Memory B cell (primary cell): ENCODE results near the gene MNS1.
"Not testable (repeated sequence)": the region's sequence is repeated elsewhere in the genome, so short reads cannot be mapped to it uniquely, and the experiment has no call there.

Experiments used
- ATAC-seq: fragments of 150-1000 bp; cut with Tn5 transposase; 2 replicates; pipeline ENCODE4 v1.10.0; 2021; ENCODE audit warnings: low read depth, mild to moderate bottlenecking, moderate library complexity
- DNase-seq, 2 donors: peaks; one replicate each; pipeline ENCODE4 v3.0.0; 2022; ENCODE audit warnings: low spot score in 2 of 2
- H3K27ac Mint-ChIP-seq: one replicate; pipeline ENCODE4 v1.8.0; 2022; ENCODE audit warnings: mild to moderate bottlenecking, moderate library complexity, mixed read lengths
- H3K27me3 Mint-ChIP-seq: one replicate; pipeline ENCODE4 v1.8.0; 2022; ENCODE audit warnings: mixed read lengths
- H3K36me3 Mint-ChIP-seq: one replicate; pipeline ENCODE4 v1.8.0; 2022; ENCODE audit warnings: mild to moderate bottlenecking, mixed read lengths
- H3K4me1 Mint-ChIP-seq: one replicate; pipeline ENCODE4 v1.8.0; 2022; ENCODE audit warnings: mixed read lengths
- H3K4me3 Mint-ChIP-seq: one replicate; pipeline ENCODE4 v1.8.0; 2022; ENCODE audit warnings: mild to moderate bottlenecking, moderate library complexity, mixed read lengths
- H3K9me3 Mint-ChIP-seq: one replicate; pipeline ENCODE4 v1.8.0; 2022; ENCODE audit warnings: mixed read lengths

The MNS1 gene

DNA sequence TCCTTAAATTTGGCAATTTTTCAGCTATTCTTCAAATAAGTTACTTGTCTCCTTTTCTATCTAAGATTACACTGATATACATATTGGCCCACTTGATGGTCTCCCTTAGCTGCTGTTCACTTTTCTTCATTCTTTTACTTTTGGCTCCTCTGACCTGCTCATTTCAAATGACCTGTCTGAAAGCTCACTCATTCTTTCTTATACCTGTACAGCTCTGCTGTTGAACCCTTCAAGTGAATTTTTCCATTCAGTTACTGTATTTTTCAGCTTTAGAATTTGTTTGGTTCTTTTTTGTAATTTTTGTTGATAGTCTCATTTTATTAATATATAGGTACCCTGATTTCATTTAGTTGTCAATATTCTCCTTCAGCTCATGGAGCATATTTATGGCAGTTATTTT is 39.7 kb downstream of the MNS1 start:
- H3K4me3 Mint-ChIP-seq, result no peak overlapping the region
- peaks cover 42% of the 10 kb centered on the region for H3K36me3 Mint-ChIP-seq
- DNase-seq (no peak), ATAC-seq (no peak)
- no peak overlapping the region for H3K27ac Mint-ChIP-seq
- H3K27me3 Mint-ChIP-seq, result no peaks in the 10 kb centered on the region
- H3K9me3 Mint-ChIP-seq, result peaks cover 6% of the 10 kb centered on the region
- H3K4me1 Mint-ChIP-seq, result peaks cover 8% of the 10 kb centered on the region

- H3K36me3 Mint-ChIP-seq, result peaks cover 41% of the 10 kb centered on the region
- H3K27me3 Mint-ChIP-seq, H3K27ac Mint-ChIP-seq, ATAC-seq, H3K9me3 Mint-ChIP-seq, H3K4me3 Mint-ChIP-seq, DNase-seq: not testable (repeated sequence)
- peaks cover 12% of the 10 kb centered on the region for H3K4me1 Mint-ChIP-seq
These were observed 51.7 kb downstream of the MNS1 start for GRCh38 chr15:56413114-56413733.

GRCh38 chr15:56411122-56411749 is 53.7 kb downstream of the MNS1 start:
- peak overlapping the region; percentile 25 for H3K27ac Mint-ChIP-seq
- H3K36me3 Mint-ChIP-seq, result peaks cover 29% of the 10 kb centered on the region
- H3K27me3 Mint-ChIP-seq, result no peaks in the 10 kb centered on the region
- H3K4me1 Mint-ChIP-seq, result peaks cover 10% of the 10 kb centered on the region
- no peak for ATAC-seq
- no peak for DNase-seq
- H3K9me3 Mint-ChIP-seq, result peaks cover 3% of the 10 kb centered on the region
- no peak overlapping the region for H3K4me3 Mint-ChIP-seq

GRCh38 chr15:56410721-56411120 is 54.2 kb downstream of the MNS1 start:
- Mint-ChIP-seq H3K4me1 (peaks cover 10% of the 10 kb centered on the region), H3K36me3 (peaks cover 25% of the 10 kb centered on the region), H3K9me3 (peaks cover 6% of the 10 kb centered on the region), H3K4me3 (no peak overlapping the region), H3K27me3 (no peaks in the 10 kb centered on the region), H3K27ac (peak overlapping the region; percentile 86)
- ATAC-seq (no peak), DNase-seq (no peak)

DNA sequence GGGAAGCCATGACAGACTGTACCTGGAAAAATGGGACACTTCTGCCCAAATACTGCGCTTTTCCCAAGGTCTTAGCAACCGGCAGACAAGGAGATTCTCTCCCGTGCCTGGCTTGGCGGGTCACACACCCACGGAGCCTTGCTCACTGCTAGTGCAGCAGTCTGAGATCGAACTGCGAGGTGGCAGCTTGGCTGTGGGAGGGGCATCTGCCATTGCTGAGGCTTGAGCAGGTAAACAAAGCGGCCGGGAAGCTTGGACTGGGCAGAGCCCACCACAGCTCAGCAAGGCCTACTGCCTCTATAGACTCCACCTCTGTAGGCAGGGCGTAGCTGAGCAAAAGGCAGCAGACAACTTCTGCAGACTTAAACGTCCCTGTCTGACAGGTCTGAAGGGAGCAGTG is 65.7 kb downstream of the MNS1 start:
- not testable (repeated sequence) for DNase-seq, H3K4me1 Mint-ChIP-seq, H3K9me3 Mint-ChIP-seq, ATAC-seq, H3K4me3 Mint-ChIP-seq, H3K27ac Mint-ChIP-seq, H3K27me3 Mint-ChIP-seq
- peaks cover 27% of the 10 kb centered on the region for H3K36me3 Mint-ChIP-seq

- not testable (repeated sequence) for H3K27me3 Mint-ChIP-seq, H3K4me3 Mint-ChIP-seq, H3K9me3 Mint-ChIP-seq, H3K27ac Mint-ChIP-seq, DNase-seq, H3K4me1 Mint-ChIP-seq, ATAC-seq
- H3K36me3 Mint-ChIP-seq, result peaks cover 26% of the 10 kb centered on the region
These were observed 67.6 kb downstream of the MNS1 start for GRCh38 chr15:56397325-56397724.

DNA sequence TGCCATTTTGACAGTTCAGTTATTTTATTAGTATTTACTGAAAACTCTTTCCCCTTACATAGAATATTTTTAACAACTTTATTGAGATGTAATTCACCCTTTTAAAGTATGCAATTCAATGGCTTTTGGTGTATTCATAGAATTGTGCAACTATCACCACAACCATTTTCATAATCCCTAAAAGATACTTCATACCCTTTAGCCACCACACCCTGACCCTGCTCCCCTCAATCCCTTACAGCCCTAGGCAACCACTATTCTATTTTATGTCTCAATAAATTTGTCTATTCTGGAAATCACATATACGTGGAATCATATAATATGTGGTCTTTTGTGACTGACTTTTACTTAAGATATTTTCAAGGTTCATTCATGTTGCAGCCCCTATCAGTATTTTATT is 70.0 kb downstream of the MNS1 start:
- Mint-ChIP-seq H3K27me3 (no peaks in the 10 kb centered on the region), H3K9me3 (peaks cover 4% of the 10 kb centered on the region), H3K4me1 (no peaks in the 10 kb centered on the region), H3K36me3 (peaks cover 27% of the 10 kb centered on the region), H3K4me3 (no peak overlapping the region), H3K27ac (no peak overlapping the region)
- DNase-seq (no peak), ATAC-seq (no peak)

- no peak for DNase-seq
- no peaks in the 10 kb centered on the region for H3K4me1 Mint-ChIP-seq
- H3K4me3 Mint-ChIP-seq, result no peak overlapping the region
- H3K36me3 Mint-ChIP-seq, result peaks cover 31% of the 10 kb centered on the region
- H3K9me3 Mint-ChIP-seq, result peaks cover 4% of the 10 kb centered on the region
- H3K27me3 Mint-ChIP-seq, result no peaks in the 10 kb centered on the region
- H3K27ac Mint-ChIP-seq, result no peak overlapping the region
- no peak for ATAC-seq
These were observed 71.7 kb downstream of the MNS1 start for GRCh38 chr15:56393277-56393676.

- no peaks in the 10 kb centered on the region for H3K9me3 Mint-ChIP-seq
- H3K27ac Mint-ChIP-seq, result no peak overlapping the region
- ATAC-seq (no peak), DNase-seq (no peak)
- H3K4me1 Mint-ChIP-seq, result no peaks in the 10 kb centered on the region
- H3K4me3 Mint-ChIP-seq, result no peak overlapping the region
- peaks cover 21% of the 10 kb centered on the region for H3K36me3 Mint-ChIP-seq
- no peaks in the 10 kb centered on the region for H3K27me3 Mint-ChIP-seq
These were observed 74.1 kb downstream of the MNS1 start for GRCh38 chr15:56390739-56391267.

- Mint-ChIP-seq H3K4me3 (no peak overlapping the region), H3K27me3 (no peaks in the 10 kb centered on the region), H3K36me3 (peaks cover 29% of the 10 kb centered on the region), H3K27ac (no peak overlapping the region), H3K4me1 (peaks cover 12% of the 10 kb centered on the region), H3K9me3 (peaks cover 3% of the 10 kb centered on the region)
- ATAC-seq (no peak), DNase-seq (no peak)
These were observed 79.0 kb downstream of the MNS1 start for GRCh38 chr15:56385908-56386307.

- H3K36me3 Mint-ChIP-seq, result peaks cover 45% of the 10 kb centered on the region
- DNase-seq, result no peak
- H3K4me3 Mint-ChIP-seq, result no peak overlapping the region
- H3K4me1 Mint-ChIP-seq, result peaks cover 17% of the 10 kb centered on the region
- ATAC-seq, result no peak
- H3K9me3 Mint-ChIP-seq, result peaks cover 10% of the 10 kb centered on the region
- no peak overlapping the region for H3K27ac Mint-ChIP-seq
- no peaks in the 10 kb centered on the region for H3K27me3 Mint-ChIP-seq
These were observed 81.9 kb downstream of the MNS1 start for GRCh38 chr15:56383010-56383409.
